Measurements from ENCODE around the gene ABITRAM. TPM values are rescaled to one million over a fixed set of nuclear protein-coding genes. Genes with fewer than 3 reads are reported as not detected.

ABITRAM gene
- total and polyA plus RNA-seq, 2 donors (not counting 3 experiments of a cell fraction or from before 2014, with no cell fraction given) = 8.8 to 10.6 TPM

GRCh38 chr9:108933231-108933717, 926 bp upstream of the ABITRAM start:
- H3K4me3 ChIP-seq (replicated peaks in 1 of 3; ENCODE audit: insufficient read depth in 1 of 3, low read depth in 1 of 3, low read length in 3 of 3) = peak overlapping the region; percentile 11 to 74 (median 66)
- intact Hi-C loops (cut with micrococcal nuclease) = loop anchor here (5.0 to 10.0 kb wide), 2 partner anchors 179 to 392 kb away; partner anchors contain the start of gene EPB41L4B
- H3K27ac ChIP-seq (ENCODE audit: insufficient read depth, low read depth, low read length) = peak overlapping the region; percentile 47
- H3K9ac ChIP-seq (replicated peaks; ENCODE audit: extremely low read depth, insufficient read depth, low read length) = peak overlapping the region; percentile 44
- H3K9me3 ChIP-seq (replicated peaks; ENCODE audit: control insufficient read depth, insufficient read depth, low read length) = no peaks in the 10 kb centered on the region
- ChIA-PET CTCF (no interaction called here), POLR2A (no interaction called here)
- H3K27me3 ChIP-seq (ENCODE audit: control insufficient read depth in 2 of 2, insufficient read depth in 2 of 2, low read length in 2 of 2) = no peaks in the 10 kb centered on the region
- peaks cover 10% of the 10 kb centered on the region for H3K4me1 ChIP-seq (ENCODE audit: control insufficient read depth, extremely low read depth, insufficient read depth, low read length)
- no peaks in the 10 kb centered on the region for H3K36me3 ChIP-seq (ENCODE audit: control insufficient read depth in 2 of 2, extremely low read depth in 1 of 2, insufficient read depth in 2 of 2, low read length in 2 of 2)
- no peaks in the 10 kb centered on the region for H4K20me1 ChIP-seq (replicated peaks; ENCODE audit: control insufficient read depth, extremely low read depth, insufficient read depth, low read length)
- DNase-seq (ENCODE audit: low read depth, low spot score) = peak; percentile 39
- H3K4me2 ChIP-seq (ENCODE audit: insufficient read depth, low read length) = peak overlapping the region; percentile 86
- BruUV-seq (replicated peaks) = TSS peak; percentile 34
- no peaks in the 10 kb centered on the region for H3K9me1 ChIP-seq (replicated peaks; ENCODE audit: control insufficient read depth, extremely low read depth, insufficient read depth, low read length)
- dilution Hi-C loops (cut with MboI; ENCODE audit: extremely low pct_ligation_motif_present, low sequenced_read_pairs) = no loop called here
- peak; percentile 70 for FAIRE-seq
- TF ChIP-seq MYC (IDR thresholded peaks at IDR 0.05; ENCODE audit: low read depth, low read length) (no peak), POLR2A (IDR thresholded peaks at IDR 0.05; ENCODE audit: low read depth, low read length) (no peak), GATA2 (IDR thresholded peaks at IDR 0.05; ENCODE audit: insufficient read depth, insufficient read length, low read depth, low read length) (no peak), CTCF (IDR thresholded peaks at IDR 0.05; ENCODE audit: extremely low read depth in 1 of 2, insufficient read depth in 1 of 2, low read depth in 1 of 2, low read length in 2 of 2) (no peak), EZH2 (IDR thresholded peaks at IDR 0.05; ENCODE audit: borderline replicate concordance, low read depth, low read length, severe bottlenecking) (no peak), JUN (IDR thresholded peaks at IDR 0.05; ENCODE audit: borderline replicate concordance, insufficient read depth, insufficient read length, low read depth) (no peak), POLR2AphosphoS5 (IDR thresholded peaks at IDR 0.05; ENCODE audit: insufficient read depth, low read depth, low read length) (no peak), FOS (IDR thresholded peaks at IDR 0.05; ENCODE audit: borderline replicate concordance, insufficient read depth, low read length) (no peak)
- TF ChIP-seq, protein P1, sequence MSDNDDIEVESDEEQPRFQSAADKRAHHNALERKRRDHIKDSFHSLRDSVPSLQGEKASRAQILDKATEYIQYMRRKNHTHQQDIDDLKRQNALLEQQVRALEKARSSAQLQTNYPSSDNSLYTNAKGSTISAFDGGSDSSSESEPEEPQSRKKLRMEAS (IDR thresholded peaks at IDR 0.05; ENCODE audit: insufficient read depth, insufficient read length) = no peak
- H3K79me2 ChIP-seq (ENCODE audit: control insufficient read depth, insufficient read depth, low read length) = peaks cover 13% of the 10 kb centered on the region
- peak overlapping the region; percentile 28 for H2AFZ ChIP-seq (ENCODE audit: low read depth, low read length)
